Ovary (tissue), 3 donors: Measurements from ENCODE around the gene WIPF3.

Experiments used
- CTCF ChIP-seq, 3 donors: fragments of 450-650 bp in 2 of 3; fragments of 200-600 bp in 1 of 3; IDR thresholded peaks; one replicate each; pipeline versions ENCODE4 v1.5.1 to v1.8.0; 2016 to 2022; ENCODE audit warnings: antibody characterized with exemption in 3 of 3, mild to moderate bottlenecking in 1 of 3
- POLR2A ChIP-seq: fragments of 450-650 bp; IDR thresholded peaks from one replicate; pipeline ENCODE4 v1.6.1; 2017; ENCODE audit warnings: antibody characterized with exemption, mild to moderate bottlenecking, moderate library complexity
- donor health status: DM: no; HTN: no; CAD: no.

GRCh38 chr7:29920491-29920890 is 114.2 kb downstream of the WIPF3 start:
- no peak for TF ChIP-seq POLR2A
- no peak for TF ChIP-seq CTCF (IDR thresholded peaks at IDR 0.05)
